HEK293 (cell line): ENCODE data around the gene FBXO2.

Experiments used
- CTCF ChIA-PET: fragments of 350-600 bp; formaldehyde crosslinking; extraction: SDS; loops from one replicate; lab custom pipeline; 2021; ENCODE audit warnings: antibody characterized with exemption; lab: Yijun Ruan, JAX
- POLR2A ChIA-PET: fragments of 300-600 bp; formaldehyde crosslinking; extraction: SDS; loops from one replicate; lab custom pipeline; 2020; ENCODE audit warnings: antibody characterized with exemption, inconsistent platforms; lab: Yijun Ruan, JAX
- H3K27ac ChIP-seq: fragments of 200-500 bp; sonication (Bioruptor generic); 2 replicates; pipeline ENCODE4 v1.5.1; 2014; ENCODE audit warnings: low read depth, low read length, control low read depth, inconsistent platforms; ENCODE audit errors: extremely low read depth
- H3K36me3 ChIP-seq, 2 experiments: fragments of 200-500 bp in 1 of 2; sonication (Bioruptor generic) in 1 of 2; 1 replicate in 1 of 2; 2 replicates in 1 of 2; pipeline ENCODE4 v1.5.1; 2014 to 2017; ENCODE audit warnings: inconsistent platforms in 2 of 2, low read length in 2 of 2; ENCODE audit not compliant: control insufficient read depth in 2 of 2, insufficient read depth in 1 of 2
- H3K4me1 ChIP-seq: fragments of 200-500 bp; sonication (Bioruptor generic); 2 replicates; pipeline ENCODE4 v1.5.1; 2014; ENCODE audit warnings: mild to moderate bottlenecking, low read length, inconsistent platforms; ENCODE audit not compliant: control insufficient read depth, insufficient read depth
- H3K4me3 ChIP-seq: 2 replicates; pipeline ENCODE4 v1.5.1; 2011; ENCODE audit warnings: low read depth, mild to moderate bottlenecking, control low read depth, low read length, moderate library complexity
- H3K9me3 ChIP-seq: fragments of 200-500 bp; sonication (Bioruptor generic); 2 replicates; pipeline ENCODE4 v1.5.1; 2014; ENCODE audit warnings: low read depth, low read length, inconsistent platforms; ENCODE audit not compliant: control insufficient read depth, insufficient read depth
- YY2 ChIP-seq: fragments of 450-650 bp; formaldehyde crosslinking; IDR thresholded peaks from 2 replicates; pipeline ENCODE4 v1.5.1; 2016; ENCODE audit warnings: missing biosample characterization, missing genetic modification characterization
- ZBTB11 ChIP-seq: fragments of 450-650 bp; formaldehyde crosslinking; conservative IDR thresholded peaks from 2 replicates; pipeline ENCODE4 v1.5.1; 2016; ENCODE audit warnings: low read depth, missing biosample characterization, missing genetic modification characterization

Gene FBXO2

GRCh38 chr1:11598461-11598860 is 55.8 kb downstream of the FBXO2 start:
- Histone ChIP-seq H3K4me1 (no peaks in the 10 kb centered on the region), H3K4me3 (no peak overlapping the region), H3K27ac (no peak overlapping the region), H3K36me3 (no peaks in the 10 kb centered on the region), H3K9me3 (no peaks in the 10 kb centered on the region)
- POLR2A ChIA-PET: no interaction called here
- CTCF ChIA-PET: no interaction called here
- TF ChIP-seq YY2 (no peak), ZBTB11 (tag by site-specific recombination) (no peak)
